GM18511 (cell line): ENCODE results near the gene REEP3.
"Not testable (repeated sequence)": the region's sequence is repeated elsewhere in the genome, so short reads cannot be mapped to it uniquely, and the experiment has no call there.

Experiments
- ATAC-seq: cut with Tn5 transposase; IDR thresholded peaks from one replicate; pipeline ENCODE4 v1.9.1; 2021; ENCODE audit warnings: mild to moderate bottlenecking, moderate library complexity; ENCODE audit not compliant: unreplicated experiment

REEP3 gene

DNA sequence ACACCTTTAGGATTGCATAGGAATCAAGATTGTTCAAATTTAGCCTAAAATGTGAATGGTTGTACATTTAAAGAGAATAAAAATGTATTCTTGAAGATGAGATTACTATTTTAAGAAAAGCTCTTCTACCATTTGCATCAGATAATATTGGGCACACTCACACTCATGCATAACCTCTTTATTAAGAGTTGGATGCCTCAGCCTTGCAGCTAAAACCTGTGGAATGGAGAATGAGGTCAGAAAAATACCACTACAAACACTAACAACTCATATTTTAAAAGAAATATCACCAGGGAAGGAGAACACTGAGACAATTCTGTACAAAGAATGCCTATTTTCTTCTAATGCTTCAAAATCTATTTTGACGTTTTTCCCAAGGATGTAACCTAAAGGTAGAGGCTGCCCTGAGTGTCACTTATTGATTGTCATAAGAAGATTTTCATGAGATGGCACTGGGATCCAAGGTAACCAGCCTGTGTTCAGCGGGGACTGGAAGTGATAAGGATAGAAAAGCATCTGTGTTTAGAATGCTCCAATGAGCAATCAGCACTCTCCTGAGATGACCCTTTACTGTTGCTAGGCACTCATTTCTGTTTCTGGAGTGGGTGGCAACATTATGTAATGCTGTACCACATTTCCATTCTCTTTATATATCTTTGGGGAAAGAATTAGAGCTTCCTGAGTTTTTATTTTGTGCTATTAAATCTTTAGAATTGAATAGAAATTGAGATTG, 26.6 kb downstream of the REEP3 start:
- no peak for ATAC-seq

DNA sequence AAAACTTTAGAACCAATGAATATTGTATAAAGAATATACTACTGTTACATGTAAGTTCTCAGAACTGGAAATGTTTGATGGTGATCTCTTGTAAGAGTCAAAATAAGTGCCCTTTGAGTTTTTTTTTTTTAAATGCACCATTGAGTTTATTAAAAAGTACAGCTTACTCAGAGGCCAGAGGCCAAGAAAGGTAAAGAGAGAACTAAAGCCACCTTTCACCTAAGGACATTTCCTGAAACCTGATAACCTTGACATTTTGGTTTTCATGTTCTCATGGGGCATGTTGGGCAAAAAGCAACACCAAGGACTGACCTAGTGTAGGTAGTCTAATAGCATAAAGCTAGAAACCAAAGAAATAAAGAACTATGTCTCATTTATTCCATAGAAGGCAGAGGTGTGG, 27.7 kb downstream of the REEP3 start:
- ATAC-seq = no peak

DNA sequence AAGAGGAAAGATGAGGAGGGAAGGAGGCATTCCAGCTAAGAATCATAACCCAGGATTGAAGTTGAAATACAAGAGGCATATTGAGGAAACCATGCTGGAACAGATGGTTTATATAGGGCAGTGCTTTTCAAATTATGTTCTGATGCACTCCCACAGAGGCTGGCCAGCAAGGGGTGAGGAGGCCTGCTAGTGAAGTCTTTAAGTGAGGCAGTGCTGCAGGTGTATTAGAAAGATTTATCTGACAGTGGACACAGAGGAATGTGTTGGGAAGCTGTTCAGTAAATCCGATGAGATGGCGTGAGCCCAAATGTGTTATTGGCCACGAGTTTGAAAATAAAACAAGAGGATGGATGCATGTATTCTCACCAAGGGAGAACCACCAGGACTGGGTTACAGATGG, 28.6 kb downstream of the REEP3 start:
- ATAC-seq = no peak

DNA sequence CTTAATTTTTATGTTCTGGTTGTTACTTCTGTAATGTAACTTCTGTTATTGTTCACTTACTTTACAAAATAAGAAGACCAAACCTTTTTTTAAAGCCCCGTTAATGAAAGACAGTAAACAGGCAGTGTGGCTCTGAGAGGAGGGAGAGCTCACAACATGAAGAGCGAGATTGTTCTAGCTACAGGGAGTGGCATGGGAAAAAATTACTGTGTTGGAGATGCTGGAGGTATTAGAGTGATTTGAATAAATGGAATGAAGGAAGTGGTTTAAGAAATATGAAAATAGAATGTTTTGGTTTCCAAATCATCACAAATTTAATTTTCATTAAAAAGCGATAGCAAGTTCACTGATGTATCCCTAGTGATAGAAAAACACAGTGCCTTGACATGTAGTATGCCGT, 31.8 kb downstream of the REEP3 start:
- no peak for ATAC-seq

DNA sequence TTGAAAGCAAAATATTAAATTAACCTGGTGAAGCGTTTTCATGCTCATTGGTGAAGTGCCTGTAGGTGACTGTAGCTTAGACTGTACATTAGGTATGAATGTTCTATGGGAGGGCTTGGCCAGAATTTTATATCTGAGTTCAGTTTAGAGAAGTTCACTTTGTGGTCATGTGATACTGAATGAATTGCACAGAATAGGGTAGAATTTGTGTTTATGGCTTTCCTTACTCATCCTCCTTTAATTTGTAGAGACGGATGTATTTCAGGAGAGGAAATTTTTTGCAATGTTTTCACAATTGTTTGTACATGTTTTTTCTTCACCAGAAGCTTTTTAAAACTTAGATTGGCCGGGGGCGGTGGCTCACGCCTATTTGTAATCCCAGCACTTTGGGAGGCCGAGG, 32.3 kb downstream of the REEP3 start:
- ATAC-seq = no peak

DNA sequence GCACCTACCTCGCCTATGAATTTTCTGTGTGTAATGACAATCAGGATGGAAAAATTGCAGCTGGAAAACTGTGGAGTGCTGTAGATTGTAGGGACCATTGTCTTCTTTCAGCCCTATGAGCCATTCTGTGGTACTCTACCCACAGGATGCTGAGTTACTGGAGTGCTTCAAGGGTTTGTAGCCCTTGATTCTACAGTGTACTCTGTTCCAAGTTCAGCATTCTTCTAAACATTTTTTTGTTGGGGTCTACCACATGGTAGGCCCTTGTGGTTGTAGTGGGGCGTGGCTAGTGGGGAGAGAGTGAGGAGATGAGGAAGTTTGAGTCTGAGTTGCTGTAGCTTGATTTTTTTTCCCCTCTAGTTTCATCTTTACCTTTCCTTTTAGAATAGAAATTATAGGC, 33.5 kb downstream of the REEP3 start:
- peak; percentile 79 for ATAC-seq

DNA sequence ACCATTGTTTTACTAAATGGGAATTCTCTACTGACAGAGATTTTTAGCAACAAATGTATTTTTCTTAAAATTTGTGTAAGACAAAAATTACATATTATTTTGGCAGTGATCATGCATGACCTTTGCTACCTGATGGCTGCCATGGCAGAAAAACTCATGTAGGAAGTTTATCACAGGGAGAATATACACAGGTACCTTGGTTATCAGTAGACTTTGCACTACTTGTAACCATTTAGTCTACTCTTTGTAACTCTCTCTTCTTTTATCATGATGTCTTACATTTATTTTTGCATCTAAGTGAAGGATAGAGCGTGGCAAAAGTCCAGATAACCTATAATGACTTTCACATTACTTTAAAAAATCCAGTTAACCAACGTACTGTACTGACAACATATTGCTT, 34.1 kb downstream of the REEP3 start:
- ATAC-seq = no peak

DNA sequence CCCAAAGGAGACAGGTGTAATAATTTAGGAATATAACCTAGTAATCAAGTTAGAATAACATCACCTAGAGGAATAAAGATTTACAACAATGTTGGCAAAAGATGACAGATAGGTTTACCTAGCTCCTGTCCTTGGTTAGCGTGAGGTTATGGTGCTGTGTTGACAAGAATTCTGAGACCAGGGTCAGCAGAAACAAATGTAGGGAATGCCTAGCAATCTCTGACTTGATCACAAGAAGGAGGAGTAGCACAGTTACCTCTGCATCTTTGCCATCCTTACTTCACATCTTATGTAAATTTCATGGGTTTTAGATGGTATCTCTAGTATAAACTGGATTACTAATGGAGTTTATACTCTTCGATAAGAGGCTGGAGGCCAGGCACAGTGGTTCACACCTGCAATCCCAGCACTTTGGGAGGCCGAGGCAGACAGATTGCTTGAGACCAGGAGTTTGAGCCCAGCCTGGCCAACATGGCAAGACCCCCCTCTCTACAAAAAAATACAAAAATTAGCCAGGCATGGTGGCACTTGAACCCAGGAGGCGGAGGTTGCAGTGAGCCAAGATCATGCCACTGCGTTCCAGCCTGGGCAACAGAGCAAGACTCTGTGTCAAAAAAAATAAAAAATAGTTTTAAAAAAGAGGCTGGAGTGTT, 37.1 kb downstream of the REEP3 start:
- no peak for ATAC-seq

DNA sequence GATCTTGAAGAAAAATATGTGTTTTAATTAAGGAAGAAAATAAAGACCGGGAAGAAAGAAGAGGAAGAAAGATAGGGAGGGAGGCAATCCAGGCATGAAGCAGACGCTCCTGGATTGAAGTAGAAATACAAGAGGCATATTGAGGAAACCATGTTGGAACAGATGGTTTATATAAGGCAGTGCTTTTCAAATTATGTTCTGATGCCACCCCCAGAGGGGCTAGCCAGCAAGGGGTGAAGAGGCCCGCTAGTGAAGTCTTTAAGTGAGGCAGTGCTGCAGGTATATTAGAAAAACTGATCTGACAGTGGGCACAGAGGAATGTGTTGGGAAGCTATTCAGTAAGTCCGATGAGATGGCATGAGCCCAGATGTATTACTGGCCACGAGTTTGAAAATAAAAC, 40.1 kb downstream of the REEP3 start:
- no peak for ATAC-seq

DNA sequence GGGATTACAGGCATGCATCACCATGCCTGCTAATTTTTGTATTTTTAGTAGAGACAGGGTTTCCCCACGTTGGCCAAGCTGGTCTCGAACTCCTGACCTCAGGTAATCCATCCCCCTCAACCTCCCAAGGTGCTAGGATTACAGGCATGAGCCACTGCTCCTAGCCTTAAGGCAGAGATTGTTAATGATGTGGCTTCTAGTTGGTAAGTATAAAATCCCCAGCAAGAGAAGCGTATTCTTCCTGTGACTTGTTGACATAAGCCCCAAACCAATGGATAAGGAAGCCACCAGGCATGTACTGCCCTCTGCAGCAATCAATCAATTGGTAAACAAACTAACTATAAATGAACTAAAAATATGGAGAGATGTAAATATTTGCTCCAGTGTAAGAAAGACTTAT, 41.2 kb downstream of the REEP3 start:
- no peak for ATAC-seq

DNA sequence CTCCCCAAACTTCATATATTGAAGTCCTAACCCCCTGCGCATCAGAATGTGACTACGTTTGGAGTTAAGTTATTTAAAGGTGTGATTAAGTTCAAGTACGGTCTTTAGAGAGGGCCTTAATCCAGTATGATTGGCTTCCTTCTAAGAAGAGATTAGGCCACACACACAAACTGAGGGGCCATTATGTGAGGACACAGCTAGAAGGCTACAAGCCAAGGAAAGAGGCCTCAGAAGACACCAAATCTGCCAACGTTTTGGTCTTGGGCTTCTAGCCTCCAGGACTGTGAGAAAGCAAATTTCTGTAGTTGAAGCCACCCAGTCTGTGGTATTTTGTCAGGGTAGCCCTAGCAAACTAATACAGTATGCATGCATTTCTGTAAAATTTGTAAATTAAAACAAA, 41.7 kb downstream of the REEP3 start:
- ATAC-seq = no peak

DNA sequence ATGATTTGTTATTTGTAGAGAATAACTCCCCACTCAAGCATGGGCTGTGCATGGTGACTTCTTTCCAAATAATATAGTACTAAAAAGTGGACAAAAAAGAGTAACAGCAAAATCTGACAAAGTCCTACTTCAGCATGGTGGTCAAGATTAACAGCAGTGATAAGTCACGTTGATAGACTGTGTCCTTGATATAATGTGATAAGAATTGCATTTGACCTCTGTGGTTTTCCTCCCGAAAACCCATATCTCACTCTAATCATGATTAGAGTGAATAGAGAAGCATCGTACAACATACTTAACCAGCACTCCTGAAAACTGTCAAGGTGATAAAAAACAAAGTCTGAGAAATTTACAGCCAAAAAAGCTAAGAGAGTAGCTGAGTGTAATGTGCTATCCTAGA, 42.4 kb downstream of the REEP3 start:
- ATAC-seq = no peak

DNA sequence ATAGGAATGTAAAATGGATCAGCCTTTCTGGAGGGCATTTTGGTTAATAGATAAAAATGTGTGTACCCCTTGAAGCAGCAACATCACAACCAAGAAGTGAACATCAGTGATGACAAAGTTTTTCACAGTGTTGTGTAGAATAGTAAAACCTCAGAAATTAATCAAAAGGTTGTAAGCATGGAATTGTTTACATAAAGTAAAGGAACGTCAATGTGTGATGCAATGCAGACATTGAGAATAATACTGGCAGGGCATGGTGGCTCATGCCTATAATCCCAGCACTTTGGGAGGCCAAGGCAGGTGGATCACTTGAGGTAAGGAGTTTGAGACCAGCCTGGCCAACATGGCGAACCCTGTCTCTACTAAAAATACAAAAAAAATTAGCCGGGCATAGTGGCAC, 43.5 kb downstream of the REEP3 start:
- ATAC-seq = not testable (repeated sequence)

DNA sequence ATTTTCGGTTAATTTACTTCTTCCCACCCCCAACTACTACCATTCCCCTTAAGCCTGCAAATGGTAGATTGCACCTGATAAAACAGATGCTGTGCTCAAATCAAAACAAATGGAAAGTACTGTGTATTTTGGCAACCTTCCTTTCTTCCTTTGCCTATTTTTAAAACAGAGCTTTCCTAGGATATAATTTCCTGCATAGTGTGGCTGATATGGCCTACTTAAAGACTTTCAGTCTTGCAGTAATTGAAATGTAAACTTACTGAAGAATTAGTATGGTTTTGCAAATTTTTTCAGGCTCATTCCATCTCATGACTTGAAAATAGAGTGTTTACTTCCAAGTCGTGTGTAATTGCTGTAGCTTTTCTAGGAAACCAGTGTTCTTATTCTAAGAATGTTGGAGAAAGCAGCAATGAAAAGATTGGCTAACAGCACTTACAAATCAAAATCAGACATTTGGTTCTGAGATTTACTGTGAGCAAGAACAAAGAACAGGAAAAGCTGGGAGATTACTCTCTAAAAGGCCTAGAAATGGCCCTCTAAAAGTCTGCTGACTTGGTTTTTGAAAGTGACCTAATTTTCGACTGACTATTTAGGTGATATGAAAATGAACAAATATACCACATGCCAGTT, 52.0 kb downstream of the REEP3 start:
- ATAC-seq = no peak

DNA sequence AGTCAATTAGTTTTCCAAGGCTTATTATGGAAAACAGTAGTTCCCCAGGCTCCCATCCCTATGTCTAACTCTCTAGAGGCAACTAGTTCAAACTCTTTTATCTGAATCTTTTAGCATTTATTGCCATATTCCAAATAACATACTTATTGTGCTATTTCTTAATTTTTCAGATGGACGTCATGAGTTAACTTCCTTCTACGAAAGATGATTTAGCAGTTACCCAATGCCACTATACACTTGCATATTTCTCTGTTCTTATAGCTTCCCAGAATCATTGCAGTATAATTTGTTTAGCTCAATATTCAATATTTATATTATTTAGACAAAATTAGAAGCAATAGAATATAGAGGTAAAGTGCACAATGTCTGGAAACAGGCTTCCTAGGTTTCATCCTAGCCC, 52.8 kb downstream of the REEP3 start:
- ATAC-seq = no peak

DNA sequence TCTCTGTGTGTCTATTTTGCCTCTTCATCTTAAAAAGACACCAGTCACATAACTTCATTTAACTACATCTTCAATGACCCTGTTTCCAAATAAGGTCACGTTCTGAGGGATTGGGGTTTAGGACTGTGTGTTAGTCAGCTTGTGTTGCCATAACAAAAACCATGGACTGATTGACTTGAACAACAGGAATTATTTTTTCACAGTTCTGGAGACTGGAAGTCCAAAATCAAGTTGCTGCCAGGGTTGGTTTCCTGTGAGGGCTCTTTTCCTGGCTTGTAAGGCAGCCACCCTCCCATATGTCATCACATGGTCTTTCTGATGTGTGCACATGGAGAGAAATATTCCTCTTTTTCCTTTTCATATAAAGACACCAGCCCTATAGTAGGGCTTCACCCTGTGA, 55.3 kb downstream of the REEP3 start:
- no peak for ATAC-seq

DNA sequence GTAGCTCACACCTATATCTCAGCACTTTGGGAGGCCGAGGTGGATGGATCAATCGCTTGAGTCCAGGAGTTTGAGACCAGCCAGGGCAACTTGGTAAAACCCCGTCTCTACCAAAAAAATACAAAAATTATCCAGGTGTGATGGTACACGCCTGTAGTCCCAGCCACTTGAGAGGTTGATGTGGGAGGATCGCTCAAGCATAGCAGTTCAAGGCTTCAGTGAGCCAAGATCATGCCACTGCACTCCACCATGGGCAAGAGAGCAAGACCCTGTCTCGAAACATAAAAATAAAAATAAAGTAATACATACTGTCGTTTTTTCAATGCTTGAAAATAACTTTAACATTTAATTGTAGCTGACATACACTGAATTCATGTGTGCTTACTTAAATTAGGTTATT, 57.3 kb downstream of the REEP3 start:
- ATAC-seq = no peak

DNA sequence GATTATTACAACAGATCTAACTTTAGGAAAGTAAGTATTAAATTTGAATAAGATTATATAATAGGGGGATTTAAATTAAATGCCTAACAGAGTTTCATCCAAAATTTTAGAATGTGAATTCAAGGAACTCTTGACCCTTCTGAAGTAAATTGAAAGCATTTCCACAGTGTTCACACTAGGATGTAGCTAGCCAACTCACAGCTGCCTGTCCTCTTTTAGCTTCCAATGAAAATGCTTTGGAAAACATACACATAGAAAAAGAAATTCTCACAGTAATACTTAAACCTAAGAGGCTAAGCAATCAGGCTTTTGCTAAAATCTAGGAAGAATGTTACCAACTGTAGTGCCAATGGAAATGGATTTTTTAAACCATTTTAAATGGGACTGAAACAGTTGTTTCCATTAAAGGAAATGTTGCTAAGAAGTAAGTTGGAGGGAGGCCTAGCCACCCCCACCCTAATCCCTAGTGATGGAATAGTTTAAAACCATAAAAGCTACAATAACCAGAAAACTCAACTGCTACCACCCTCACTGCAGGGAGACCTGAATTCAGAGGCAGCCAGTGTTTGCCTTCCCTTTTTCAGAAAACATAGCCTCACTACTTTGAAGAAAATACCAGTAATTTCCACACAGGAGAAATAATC, 58.3 kb downstream of the REEP3 start:
- ATAC-seq = no peak

DNA sequence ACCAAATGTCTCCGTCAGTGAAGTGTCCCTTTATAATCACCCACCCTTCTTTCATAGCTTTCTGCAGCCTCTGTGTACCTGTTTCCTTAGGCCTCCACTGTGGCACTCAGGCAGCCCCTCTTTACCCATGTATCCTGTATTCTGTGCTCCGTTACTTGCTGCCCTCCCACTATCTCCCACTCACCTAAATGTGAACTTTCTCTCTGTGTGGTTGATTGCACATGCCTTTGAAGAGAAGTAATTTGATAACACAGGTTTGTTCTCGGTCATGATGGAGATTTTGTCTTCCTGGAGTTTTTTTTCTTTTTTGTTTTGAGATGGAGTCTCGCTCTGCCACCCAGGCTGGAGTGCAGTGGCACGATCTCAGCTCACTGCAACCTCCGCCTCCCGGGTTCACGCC, 61.5 kb downstream of the REEP3 start:
- no peak for ATAC-seq

DNA sequence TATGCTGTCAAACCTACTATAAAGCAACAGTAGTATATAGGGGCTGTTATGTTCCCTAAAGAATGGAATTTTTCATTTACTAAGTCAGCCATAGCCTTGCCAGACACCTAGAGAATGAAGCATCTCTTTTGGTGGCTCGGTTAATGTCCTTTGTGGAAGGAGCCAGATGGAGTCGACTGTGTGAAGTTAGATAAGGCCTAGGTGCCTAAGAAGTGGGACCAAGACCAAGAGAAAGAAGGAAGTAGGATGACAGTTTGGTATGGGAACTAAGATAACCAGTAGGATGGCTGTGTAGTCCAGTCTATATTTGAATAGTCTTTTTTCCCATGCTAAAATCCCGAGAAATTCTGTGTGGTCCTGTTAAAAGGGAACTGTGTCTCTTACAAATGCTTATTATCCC, 62.2 kb downstream of the REEP3 start:
- ATAC-seq = no peak

DNA sequence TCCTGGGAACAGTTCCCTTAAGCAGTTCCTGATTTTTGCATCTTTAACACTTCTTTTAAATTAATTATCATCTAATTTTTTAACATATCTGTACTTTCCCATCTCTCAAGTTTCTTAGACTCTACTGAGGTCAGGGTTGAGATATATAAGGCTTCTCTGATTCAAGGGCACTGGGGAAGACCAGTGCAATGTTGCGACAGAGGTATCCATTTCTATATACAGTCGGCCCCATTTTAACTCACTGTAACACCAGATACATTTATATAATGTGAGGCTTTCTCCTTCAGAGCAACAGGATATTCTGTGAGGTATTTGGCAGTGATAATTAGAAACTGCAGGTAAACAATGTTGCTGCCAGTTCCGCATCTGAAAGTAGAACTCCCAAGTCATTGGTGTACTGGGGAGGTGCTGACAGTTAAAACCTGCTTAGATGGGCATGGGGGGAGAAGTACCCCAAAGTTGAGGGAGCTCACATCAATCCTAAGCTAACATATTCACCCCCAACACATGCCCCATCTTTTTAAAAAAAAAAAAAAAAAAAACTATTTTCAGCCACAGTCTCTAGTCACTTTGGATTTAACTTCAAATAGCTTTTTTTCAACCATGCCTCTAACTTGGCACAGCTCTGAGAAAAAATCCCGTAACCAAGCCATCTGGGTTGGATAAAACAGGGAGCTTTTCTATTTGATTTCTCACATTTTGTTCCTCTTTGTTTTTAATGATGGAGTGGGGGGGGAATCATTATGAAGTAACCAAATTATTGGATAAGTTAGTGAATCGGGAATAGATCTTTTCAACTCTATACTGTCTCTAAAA, 62.9 kb downstream of the REEP3 start:
- ATAC-seq = no peak
